Prostate gland (tissue), 2 donors: ENCODE measurements around the gene GPR35.

Experiments
- POLR2AphosphoS5 ChIP-seq: sonication (generic); formaldehyde crosslinking; IDR thresholded peaks from one replicate; pipeline ENCODE4 v1.6.1; 2017; ENCODE audit warnings: antibody characterized with exemption
- TF ChIP-seq, protein P1 (sequence below), 4 experiments: fragments of 200-600 bp in 2 of 4; fragments of 450-650 bp in 2 of 4; sonication (generic) in 2 of 4; IDR thresholded peaks; 1 replicate in 3 of 4; 2 replicates in 1 of 4; pipeline ENCODE4 v1.5.1; 2016 to 2019; ENCODE audit warnings: antibody characterized with exemption in 4 of 4, mild to moderate bottlenecking in 2 of 4, moderate library complexity in 2 of 4

DNA sequence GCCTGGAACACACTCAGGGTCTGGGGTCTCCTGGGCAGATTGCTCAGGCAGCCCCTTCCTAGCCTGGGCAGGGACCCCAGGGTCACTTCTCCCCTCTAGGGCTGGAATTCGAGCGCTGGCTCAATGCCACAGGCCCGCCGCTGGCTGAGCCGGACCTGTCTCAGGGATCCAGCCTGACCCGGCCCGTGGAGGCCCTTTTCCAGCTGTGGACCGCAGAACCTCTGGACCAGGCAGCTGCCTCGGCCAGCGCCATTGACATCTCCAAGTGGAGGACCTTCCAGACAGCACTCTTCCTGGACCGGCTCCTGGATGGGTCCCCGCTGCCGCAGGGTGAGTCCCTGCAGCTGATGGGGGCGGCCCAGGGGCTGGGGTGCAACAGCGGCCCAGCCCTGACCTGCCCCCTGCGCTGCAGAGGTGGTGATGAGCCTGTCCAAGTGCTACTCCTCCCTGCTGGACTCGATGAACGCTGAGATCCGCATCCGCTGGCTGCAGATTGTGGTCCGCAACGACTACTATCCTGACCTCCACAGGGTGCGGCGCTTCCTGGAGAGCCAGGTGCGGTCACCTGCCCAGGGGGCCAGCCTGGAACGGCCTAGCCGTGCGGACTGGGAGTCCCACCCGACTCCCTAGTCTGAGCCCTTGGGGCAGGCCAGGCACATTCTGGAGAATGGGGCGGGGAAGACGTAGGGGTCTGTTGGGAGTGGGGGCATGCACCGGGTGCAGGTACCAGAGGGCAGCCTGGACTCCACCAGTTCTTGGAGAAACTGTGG, 48.7 kb upstream of the GPR35 start:
- TF ChIP-seq, protein P1, sequence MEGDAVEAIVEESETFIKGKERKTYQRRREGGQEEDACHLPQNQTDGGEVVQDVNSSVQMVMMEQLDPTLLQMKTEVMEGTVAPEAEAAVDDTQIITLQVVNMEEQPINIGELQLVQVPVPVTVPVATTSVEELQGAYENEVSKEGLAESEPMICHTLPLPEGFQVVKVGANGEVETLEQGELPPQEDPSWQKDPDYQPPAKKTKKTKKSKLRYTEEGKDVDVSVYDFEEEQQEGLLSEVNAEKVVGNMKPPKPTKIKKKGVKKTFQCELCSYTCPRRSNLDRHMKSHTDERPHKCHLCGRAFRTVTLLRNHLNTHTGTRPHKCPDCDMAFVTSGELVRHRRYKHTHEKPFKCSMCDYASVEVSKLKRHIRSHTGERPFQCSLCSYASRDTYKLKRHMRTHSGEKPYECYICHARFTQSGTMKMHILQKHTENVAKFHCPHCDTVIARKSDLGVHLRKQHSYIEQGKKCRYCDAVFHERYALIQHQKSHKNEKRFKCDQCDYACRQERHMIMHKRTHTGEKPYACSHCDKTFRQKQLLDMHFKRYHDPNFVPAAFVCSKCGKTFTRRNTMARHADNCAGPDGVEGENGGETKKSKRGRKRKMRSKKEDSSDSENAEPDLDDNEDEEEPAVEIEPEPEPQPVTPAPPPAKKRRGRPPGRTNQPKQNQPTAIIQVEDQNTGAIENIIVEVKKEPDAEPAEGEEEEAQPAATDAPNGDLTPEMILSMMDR (IDR thresholded peaks at IDR 0.05) = no peak
- no peak for TF ChIP-seq POLR2AphosphoS5
